ENCODE data around the gene GALNTL6. TPM values are rescaled to one million over a fixed set of nuclear protein-coding genes. Genes with fewer than 3 reads are reported as not detected.

GALNTL6 gene
- total and polyA plus RNA-seq, 2 donors (not counting 3 experiments of a cell fraction or from before 2014, with no cell fraction given), result not detected

DNA sequence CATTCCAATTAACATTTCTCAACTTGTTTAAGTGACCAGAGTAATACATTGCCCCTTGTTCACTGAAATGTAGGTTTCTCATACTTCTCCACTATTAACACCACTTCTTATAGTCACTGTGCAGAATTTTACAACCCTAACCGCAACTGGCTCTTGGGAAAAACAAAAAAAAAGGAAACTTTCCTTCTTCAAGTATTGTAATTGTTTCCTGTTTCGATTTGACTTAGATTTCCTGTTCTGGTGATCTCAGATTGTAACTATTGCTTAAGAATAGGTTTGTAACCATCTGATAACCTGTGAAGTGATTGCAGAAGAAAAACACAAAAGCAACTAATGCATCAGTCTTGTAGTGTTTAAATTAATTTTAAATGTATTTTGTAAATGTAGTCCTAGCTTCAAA is 760.7 kb downstream of the GALNTL6 start:
- no peaks in the 10 kb centered on the region for H3K9me3 ChIP-seq (replicated peaks; ENCODE audit: control insufficient read depth, insufficient read depth, low read length)
- ChIA-PET CTCF (no interaction called here), POLR2A (no interaction called here)
- H2AFZ ChIP-seq (ENCODE audit: low read depth, low read length), result no peak overlapping the region
- no peaks in the 10 kb centered on the region for H4K20me1 ChIP-seq (replicated peaks; ENCODE audit: control insufficient read depth, extremely low read depth, insufficient read depth, low read length)
- TF ChIP-seq MYC (IDR thresholded peaks at IDR 0.05; ENCODE audit: low read depth, low read length), result no peak
- no peak for TF ChIP-seq POLR2A (IDR thresholded peaks at IDR 0.05; ENCODE audit: low read depth, low read length)
- no peak for TF ChIP-seq GATA2 (IDR thresholded peaks at IDR 0.05; ENCODE audit: insufficient read depth, insufficient read length, low read depth, low read length)
- TF ChIP-seq, protein P1, sequence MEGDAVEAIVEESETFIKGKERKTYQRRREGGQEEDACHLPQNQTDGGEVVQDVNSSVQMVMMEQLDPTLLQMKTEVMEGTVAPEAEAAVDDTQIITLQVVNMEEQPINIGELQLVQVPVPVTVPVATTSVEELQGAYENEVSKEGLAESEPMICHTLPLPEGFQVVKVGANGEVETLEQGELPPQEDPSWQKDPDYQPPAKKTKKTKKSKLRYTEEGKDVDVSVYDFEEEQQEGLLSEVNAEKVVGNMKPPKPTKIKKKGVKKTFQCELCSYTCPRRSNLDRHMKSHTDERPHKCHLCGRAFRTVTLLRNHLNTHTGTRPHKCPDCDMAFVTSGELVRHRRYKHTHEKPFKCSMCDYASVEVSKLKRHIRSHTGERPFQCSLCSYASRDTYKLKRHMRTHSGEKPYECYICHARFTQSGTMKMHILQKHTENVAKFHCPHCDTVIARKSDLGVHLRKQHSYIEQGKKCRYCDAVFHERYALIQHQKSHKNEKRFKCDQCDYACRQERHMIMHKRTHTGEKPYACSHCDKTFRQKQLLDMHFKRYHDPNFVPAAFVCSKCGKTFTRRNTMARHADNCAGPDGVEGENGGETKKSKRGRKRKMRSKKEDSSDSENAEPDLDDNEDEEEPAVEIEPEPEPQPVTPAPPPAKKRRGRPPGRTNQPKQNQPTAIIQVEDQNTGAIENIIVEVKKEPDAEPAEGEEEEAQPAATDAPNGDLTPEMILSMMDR (IDR thresholded peaks at IDR 0.05; ENCODE audit: extremely low read depth in 1 of 2, insufficient read depth in 1 of 2, low read depth in 1 of 2, low read length in 2 of 2), result no peak
- TF ChIP-seq, protein P2, sequence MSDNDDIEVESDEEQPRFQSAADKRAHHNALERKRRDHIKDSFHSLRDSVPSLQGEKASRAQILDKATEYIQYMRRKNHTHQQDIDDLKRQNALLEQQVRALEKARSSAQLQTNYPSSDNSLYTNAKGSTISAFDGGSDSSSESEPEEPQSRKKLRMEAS (IDR thresholded peaks at IDR 0.05; ENCODE audit: insufficient read depth, insufficient read length), result no peak
- TF ChIP-seq FOS (IDR thresholded peaks at IDR 0.05; ENCODE audit: borderline replicate concordance, insufficient read depth, low read length), result no peak
- TF ChIP-seq POLR2AphosphoS5 (IDR thresholded peaks at IDR 0.05; ENCODE audit: insufficient read depth, low read depth, low read length), result no peak
- no peak for TF ChIP-seq EZH2 (IDR thresholded peaks at IDR 0.05; ENCODE audit: borderline replicate concordance, low read depth, low read length, severe bottlenecking)
- no peak for TF ChIP-seq JUN (IDR thresholded peaks at IDR 0.05; ENCODE audit: borderline replicate concordance, insufficient read depth, insufficient read length, low read depth)
- no peaks in the 10 kb centered on the region for H3K27me3 ChIP-seq (ENCODE audit: control insufficient read depth in 2 of 2, insufficient read depth in 2 of 2, low read length in 2 of 2)
- H3K36me3 ChIP-seq (ENCODE audit: control insufficient read depth in 2 of 2, extremely low read depth in 1 of 2, insufficient read depth in 2 of 2, low read length in 2 of 2), result no peaks in the 10 kb centered on the region
- peak; percentile 25 for DNase-seq (ENCODE audit: low read depth, low spot score)
- FAIRE-seq, result no peak
- H3K79me2 ChIP-seq (ENCODE audit: control insufficient read depth, insufficient read depth, low read length), result no peaks in the 10 kb centered on the region
- H3K4me1 ChIP-seq (ENCODE audit: control insufficient read depth, extremely low read depth, insufficient read depth, low read length), result peaks cover 2% of the 10 kb centered on the region
- dilution Hi-C loops (cut with MboI; ENCODE audit: extremely low pct_ligation_motif_present, low sequenced_read_pairs) (no loop called here), intact Hi-C loops (cut with micrococcal nuclease) (loop anchor here (1.0 kb wide), 1 partner anchor 36 kb away; no protein-coding TSS in a partner anchor)
- H3K9me1 ChIP-seq (replicated peaks; ENCODE audit: control insufficient read depth, extremely low read depth, insufficient read depth, low read length), result no peaks in the 10 kb centered on the region
- no peak overlapping the region for H3K9ac ChIP-seq (replicated peaks; ENCODE audit: extremely low read depth, insufficient read depth, low read length)
- H3K4me3 ChIP-seq (replicated peaks in 1 of 3; ENCODE audit: insufficient read depth in 1 of 3, low read depth in 1 of 3, low read length in 3 of 3), result no peak overlapping the region
- H3K4me2 ChIP-seq (ENCODE audit: insufficient read depth, low read length), result no peak overlapping the region
- no peak overlapping the region for H3K27ac ChIP-seq (ENCODE audit: insufficient read depth, low read depth, low read length)
- BruUV-seq (replicated peaks), result no TSS peak

Measured in endothelial cell of umbilical vein (primary cell).